GM21576 (cell line): ENCODE measurements around the gene SGPL1.

Experiments used
- ATAC-seq: cut with Tn5 transposase; IDR thresholded peaks from one replicate; pipeline ENCODE4 v1.9.1; 2021; ENCODE audit warnings: mild to moderate bottlenecking, moderate library complexity; ENCODE audit not compliant: unreplicated experiment

SGPL1 gene

GRCh38 chr10:70809011-70809611 lies 6.6 kb upstream of the SGPL1 start:
- no peak for ATAC-seq

- ATAC-seq, result no peak
Observed at GRCh38 chr10:70809726-70810125, 6.0 kb upstream of the SGPL1 start.

GRCh38 chr10:70810967-70811366 lies 4.8 kb upstream of the SGPL1 start:
- no peak for ATAC-seq

GRCh38 chr10:70811881-70812280 lies 3.9 kb upstream of the SGPL1 start:
- ATAC-seq, result no peak

GRCh38 chr10:70812814-70813213 lies 2.9 kb upstream of the SGPL1 start:
- ATAC-seq, result no peak

- ATAC-seq, result no peak
Observed at GRCh38 chr10:70814126-70814525, 1.6 kb upstream of the SGPL1 start.

GRCh38 chr10:70816220-70816894 lies 609 bp downstream of the SGPL1 start:
- ATAC-seq, result peak; percentile 46

- ATAC-seq, result no peak
Observed at GRCh38 chr10:70820976-70821750, 5.4 kb downstream of the SGPL1 start.

GRCh38 chr10:70822076-70822820 lies 6.5 kb downstream of the SGPL1 start:
- ATAC-seq, result no peak

- ATAC-seq, result no peak
Observed at GRCh38 chr10:70827086-70827757, 11.5 kb downstream of the SGPL1 start.

GRCh38 chr10:70828923-70829322 lies 13.2 kb downstream of the SGPL1 start:
- ATAC-seq, result no peak

- ATAC-seq, result no peak
Observed at GRCh38 chr10:70829543-70829942, 13.8 kb downstream of the SGPL1 start.

- ATAC-seq, result no peak
Observed at GRCh38 chr10:70830164-70830563, 14.4 kb downstream of the SGPL1 start.

- no peak for ATAC-seq
Observed at GRCh38 chr10:70832221-70832620, 16.5 kb downstream of the SGPL1 start.

GRCh38 chr10:70832852-70833528 lies 17.2 kb downstream of the SGPL1 start:
- no peak for ATAC-seq

GRCh38 chr10:70833601-70834000 lies 17.9 kb downstream of the SGPL1 start:
- ATAC-seq, result no peak

GRCh38 chr10:70834021-70834420 lies 18.3 kb downstream of the SGPL1 start:
- no peak for ATAC-seq

GRCh38 chr10:70834441-70835151 lies 18.8 kb downstream of the SGPL1 start:
- no peak for ATAC-seq

GRCh38 chr10:70836319-70836718 lies 20.6 kb downstream of the SGPL1 start:
- no peak for ATAC-seq

- no peak for ATAC-seq
Observed at GRCh38 chr10:70837660-70838059, 21.9 kb downstream of the SGPL1 start.
